Neuron (in vitro differentiated cells): Measurements from ENCODE around the gene LIMS3.
"Not testable (repeated sequence)": the region's sequence is repeated elsewhere in the genome, so short reads cannot be mapped to it uniquely, and the experiment has no call there.

Source experiments
- H2AFZ ChIP-seq: one replicate; pipeline ENCODE4 v1.6.1; 2013; ENCODE audit warnings: low read depth, mild to moderate bottlenecking, inconsistent platforms, low read length, moderate library complexity
- H3K27me3 ChIP-seq: one replicate; pipeline ENCODE4 v1.6.1; 2013; ENCODE audit warnings: low read length; ENCODE audit not compliant: insufficient read depth
- H3K36me3 ChIP-seq: one replicate; pipeline ENCODE4 v1.6.1; 2013; ENCODE audit warnings: low read length; ENCODE audit not compliant: insufficient read depth
- H3K4me1 ChIP-seq: one replicate; pipeline ENCODE4 v1.6.1; 2013; ENCODE audit warnings: low read length; ENCODE audit not compliant: insufficient read depth
- H3K4me3 ChIP-seq: 2 replicates; pipeline ENCODE4 v1.5.1; 2013; ENCODE audit warnings: mild to moderate bottlenecking, low read length, moderate library complexity
- H3K9me3 ChIP-seq: one replicate; pipeline ENCODE4 v1.6.1; 2013; ENCODE audit warnings: low read length

The LIMS3 gene, protein sequence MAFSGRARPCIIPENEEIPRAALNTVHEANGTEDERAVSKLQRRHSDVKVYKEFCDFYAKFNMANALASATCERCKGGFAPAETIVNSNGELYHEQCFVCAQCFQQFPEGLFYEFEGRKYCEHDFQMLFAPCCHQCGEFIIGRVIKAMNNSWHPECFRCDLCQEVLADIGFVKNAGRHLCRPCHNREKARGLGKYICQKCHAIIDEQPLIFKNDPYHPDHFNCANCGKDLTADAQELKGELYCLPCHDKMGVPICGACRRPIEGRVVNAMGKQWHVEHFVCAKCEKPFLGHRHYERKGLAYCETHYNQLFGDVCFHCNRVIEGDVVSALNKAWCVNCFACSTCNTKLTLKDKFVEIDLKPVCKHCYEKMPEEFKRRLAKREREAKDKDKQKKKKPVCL

DNA sequence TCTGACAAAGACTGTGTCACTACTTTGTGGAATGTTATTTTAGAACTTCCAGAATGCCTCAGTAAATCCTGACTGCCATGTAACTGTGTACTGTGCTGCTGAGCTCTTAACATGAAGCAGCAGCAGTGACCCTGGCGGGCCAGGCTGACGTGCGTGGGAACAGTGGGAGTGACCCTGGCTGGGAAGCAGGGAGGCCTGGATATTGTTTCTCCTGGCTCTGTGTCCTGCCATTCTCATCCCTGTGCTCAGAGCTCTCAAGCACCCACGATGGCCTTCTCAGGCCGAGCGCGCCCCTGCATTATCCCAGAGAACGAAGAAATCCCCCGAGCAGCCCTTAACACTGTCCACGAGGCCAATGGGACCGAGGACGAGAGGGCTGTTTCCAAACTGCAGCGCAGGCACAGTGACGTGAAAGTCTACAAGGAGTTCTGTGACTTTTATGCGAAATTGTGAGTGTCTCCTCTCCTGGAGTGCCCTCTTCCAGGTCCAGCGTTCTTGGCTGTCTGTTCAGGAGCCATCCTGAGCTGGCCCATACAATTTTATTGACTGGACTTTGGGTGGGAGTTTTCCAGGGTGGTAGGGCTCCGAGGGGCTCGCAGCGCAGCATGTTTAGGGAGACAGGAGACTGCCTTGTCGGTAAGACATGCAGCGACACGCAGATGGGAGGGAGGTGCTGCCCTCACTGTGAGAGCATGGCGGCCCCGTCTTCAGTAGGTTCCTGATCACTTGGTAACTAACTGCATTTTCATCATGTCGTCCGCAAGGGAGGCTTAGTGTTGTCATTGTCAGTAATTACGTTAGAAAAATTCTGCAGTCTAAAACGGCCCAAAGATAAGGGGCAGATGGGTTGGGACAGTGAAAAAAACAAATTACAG is at the start of gene LIMS3:
TSS of gene LIMS3 (plus strand) at position 227 of the 875 bp plus-strand sequence. CDS start at position 268, 41 bp downstream.
- not testable (repeated sequence) for H2AFZ ChIP-seq, H3K27me3 ChIP-seq, H3K4me3 ChIP-seq, H3K36me3 ChIP-seq, H3K9me3 ChIP-seq, H3K4me1 ChIP-seq

DNA sequence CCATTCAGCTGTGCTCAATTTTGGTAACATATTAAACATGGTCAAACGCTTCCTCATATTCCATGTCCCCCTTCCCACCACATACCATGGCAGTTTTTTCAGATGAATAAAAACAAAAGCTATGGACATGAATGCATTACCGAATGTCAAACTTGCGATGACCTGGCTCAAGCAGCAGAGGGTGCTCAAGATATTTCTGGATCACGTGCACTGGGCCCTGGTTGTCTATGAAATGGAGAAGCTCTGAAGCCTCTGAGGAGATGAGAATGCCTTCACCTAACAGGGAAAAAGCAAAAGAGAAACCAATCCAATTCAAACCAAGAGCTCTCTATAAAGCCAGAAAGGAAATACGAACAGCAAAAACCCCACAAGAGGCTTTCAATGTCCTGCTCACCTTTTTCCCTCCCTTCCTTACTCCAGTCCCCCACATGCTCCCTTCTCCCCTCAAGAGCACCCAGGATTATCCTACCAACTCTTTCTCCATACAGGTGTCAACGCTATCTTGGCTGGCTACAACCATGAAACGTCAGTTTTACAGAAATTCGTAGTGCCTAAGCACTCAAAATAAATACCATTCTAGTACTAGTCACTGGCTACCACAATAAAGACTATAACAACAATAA is 27.2 kb upstream of the LIMS3 start:
- H2AFZ ChIP-seq, H3K36me3 ChIP-seq, H3K4me3 ChIP-seq, H3K4me1 ChIP-seq, H3K9me3 ChIP-seq, H3K27me3 ChIP-seq: not testable (repeated sequence)

DNA sequence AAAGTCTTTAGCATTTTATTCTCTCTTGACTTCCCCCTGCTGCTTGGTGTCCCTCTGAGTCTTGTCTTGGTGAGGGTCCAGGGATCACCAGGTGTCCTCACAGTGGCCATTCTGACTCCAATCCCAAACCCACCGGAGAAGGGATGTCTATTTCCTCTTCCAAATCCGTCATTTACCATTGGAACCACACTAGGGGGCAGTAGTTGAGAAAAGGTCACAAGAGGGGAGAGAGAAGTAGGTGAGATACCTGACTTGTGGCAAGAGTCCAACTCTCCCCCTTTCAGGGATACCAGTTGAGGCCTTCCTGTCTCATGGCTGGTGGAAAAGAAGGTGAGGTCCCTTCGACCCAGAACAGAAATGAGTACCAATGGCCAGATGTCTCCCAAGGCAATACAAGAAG is 21.9 kb upstream of the LIMS3 start:
- not testable (repeated sequence) for H2AFZ ChIP-seq, H3K27me3 ChIP-seq, H3K36me3 ChIP-seq, H3K4me3 ChIP-seq, H3K4me1 ChIP-seq, H3K9me3 ChIP-seq

DNA sequence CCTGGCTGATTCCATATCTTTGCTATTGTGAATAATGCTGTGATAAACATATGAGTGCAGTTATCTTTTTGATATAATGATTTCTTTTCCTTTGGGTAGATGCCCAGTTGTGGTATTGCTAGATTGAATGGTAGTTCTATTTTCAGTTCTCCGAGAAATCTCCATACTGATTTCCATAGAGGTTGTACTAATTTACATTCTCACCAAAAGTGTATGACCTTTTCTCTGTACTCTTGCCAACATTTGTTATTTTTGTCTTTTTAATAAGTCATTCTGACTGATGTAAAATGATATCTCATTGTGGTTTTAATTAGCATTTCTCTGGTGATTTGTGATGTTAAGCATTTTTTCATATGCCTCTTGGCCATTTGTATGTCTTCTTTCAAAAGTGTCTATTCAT is 16.4 kb upstream of the LIMS3 start:
- H3K4me1 ChIP-seq, H3K36me3 ChIP-seq, H2AFZ ChIP-seq, H3K9me3 ChIP-seq, H3K27me3 ChIP-seq, H3K4me3 ChIP-seq: not testable (repeated sequence)

DNA sequence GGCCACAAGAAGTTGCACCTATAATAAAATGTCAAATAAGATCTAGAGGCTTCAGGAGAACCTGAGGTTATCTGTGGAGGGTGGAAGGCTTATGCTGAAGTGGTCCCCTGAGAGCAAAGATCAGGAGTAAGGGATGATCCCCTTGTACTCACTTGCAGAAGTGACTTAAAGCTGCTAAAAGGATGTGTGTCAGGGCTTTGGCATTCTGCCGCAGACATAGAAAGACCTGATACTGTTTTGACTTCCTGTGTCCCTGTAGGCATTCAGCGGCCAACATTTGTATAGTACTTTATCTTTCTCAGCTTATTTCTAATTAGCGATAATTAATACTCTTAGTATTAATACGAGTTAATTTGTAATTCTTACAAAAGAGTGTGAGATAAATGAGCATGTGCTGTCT is 10.1 kb upstream of the LIMS3 start:
- not testable (repeated sequence) for H2AFZ ChIP-seq, H3K36me3 ChIP-seq, H3K9me3 ChIP-seq, H3K27me3 ChIP-seq, H3K4me3 ChIP-seq, H3K4me1 ChIP-seq

DNA sequence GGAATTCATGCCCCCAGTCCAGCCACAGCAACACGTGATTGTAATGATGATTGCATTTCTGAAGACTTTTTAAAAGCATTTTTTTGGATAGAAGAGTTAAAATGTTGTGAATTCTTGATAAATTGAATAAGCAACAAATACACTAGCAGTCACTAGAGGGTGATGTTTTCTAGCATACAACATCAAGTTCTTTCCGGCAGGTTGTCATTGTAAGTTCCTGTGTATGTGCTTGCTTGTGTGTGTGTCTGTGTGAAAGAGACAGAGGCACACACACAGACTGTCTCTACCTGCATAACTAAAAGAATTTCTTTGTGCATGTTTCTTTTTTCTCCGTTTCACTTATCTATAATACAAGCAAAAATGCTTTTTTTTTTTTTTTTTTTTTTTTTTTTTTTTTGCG is 8.6 kb upstream of the LIMS3 start:
- H3K36me3 ChIP-seq, H2AFZ ChIP-seq, H3K27me3 ChIP-seq, H3K4me1 ChIP-seq, H3K9me3 ChIP-seq, H3K4me3 ChIP-seq: not testable (repeated sequence)

DNA sequence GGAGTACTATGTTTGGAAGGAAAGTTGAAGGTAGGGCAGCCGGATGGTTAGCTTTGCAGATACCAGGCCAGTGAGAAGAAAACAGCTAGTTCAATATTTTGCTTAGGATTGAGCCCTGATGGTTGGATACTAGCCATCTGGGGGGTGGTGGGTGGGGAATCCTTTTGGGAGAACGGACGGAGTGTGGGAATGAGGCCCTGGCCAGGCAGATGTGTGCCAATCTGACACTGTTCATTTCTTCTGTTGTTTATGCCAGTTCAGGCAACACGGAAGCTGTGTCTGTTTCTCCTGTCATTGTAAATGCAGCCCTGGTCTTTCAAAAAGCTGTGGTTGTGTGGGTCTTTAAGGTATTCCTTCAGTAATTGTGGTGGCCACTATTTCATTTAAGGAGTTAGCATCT is 7.5 kb upstream of the LIMS3 start:
- H3K27me3 ChIP-seq, H3K4me1 ChIP-seq, H2AFZ ChIP-seq, H3K36me3 ChIP-seq, H3K4me3 ChIP-seq, H3K9me3 ChIP-seq: not testable (repeated sequence)

DNA sequence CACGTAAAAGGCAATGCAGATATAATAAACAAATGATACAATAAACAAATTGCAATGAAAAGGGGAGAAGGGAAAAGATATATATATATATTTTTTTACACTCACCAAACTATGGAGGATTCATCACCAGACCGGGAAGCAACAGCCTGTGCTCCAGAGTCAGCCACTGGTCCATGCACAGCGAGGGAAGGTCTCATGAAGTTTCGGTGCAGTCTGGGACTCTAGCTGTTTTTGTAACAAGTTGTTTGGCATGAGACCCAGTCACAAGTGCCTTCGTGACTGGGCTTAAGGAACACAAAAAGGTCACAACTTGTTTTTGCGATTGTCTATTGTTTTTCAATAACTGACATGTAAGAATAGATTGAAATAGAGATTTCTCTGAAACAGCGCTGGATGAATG is 4.8 kb upstream of the LIMS3 start:
- not testable (repeated sequence) for H2AFZ ChIP-seq, H3K4me1 ChIP-seq, H3K36me3 ChIP-seq, H3K27me3 ChIP-seq, H3K4me3 ChIP-seq, H3K9me3 ChIP-seq

DNA sequence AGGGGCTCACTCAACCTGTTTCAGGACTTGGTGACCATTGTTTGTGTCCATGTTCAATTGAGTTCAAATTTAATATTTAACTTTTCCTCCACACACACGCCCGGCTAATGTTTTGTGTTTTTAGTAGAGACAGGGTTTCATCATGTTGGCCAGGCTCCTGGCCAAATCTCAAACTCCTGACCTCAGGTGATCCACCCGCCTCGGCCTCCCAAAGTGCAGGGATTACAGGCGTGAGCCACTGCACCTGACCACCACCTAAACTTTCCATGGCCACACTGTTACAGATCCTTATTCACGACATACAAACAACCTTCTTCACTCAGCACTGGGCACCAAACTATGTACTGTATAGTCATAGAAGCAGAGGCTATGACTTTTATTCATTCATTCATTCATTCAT is 4.3 kb upstream of the LIMS3 start:
- H2AFZ ChIP-seq, H3K9me3 ChIP-seq, H3K4me1 ChIP-seq, H3K27me3 ChIP-seq, H3K4me3 ChIP-seq, H3K36me3 ChIP-seq: not testable (repeated sequence)

DNA sequence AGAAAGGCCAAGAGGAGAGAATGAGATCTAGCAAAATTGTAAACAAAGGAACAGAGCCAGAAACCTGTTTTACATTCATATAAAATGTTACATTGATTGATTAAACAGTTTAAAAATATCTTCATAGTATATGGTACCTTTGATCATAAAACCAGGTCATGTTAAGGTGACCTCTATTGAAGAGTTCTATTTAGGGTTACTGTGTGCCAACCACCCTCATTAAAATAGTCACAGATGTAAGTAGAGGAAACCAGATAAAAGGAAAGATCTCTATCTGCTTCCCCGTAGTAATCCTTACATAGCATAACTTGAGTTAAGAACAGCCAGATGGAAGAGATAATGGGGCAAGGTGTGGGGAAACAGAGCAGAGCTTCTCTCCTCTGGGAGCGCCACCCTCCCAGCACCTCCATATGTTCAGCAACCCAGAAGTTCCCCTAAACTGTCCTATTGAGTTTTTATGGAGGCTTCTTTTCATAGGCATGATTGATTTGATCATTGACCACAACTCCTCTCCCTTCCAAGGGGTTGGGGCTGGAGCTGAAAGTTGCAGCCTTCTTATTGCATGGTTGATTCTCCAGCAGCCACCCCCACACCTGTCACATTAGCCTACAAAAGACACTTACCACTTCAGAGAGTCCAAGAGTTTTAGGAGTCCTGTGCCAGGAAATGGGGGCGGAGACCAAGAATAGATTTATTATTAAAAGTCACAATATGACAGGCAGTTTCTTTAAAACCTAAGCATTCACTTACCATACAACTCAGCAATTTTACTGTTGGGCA is 3.2 kb upstream of the LIMS3 start:
- not testable (repeated sequence) for H2AFZ ChIP-seq, H3K27me3 ChIP-seq, H3K4me3 ChIP-seq, H3K4me1 ChIP-seq, H3K9me3 ChIP-seq, H3K36me3 ChIP-seq

DNA sequence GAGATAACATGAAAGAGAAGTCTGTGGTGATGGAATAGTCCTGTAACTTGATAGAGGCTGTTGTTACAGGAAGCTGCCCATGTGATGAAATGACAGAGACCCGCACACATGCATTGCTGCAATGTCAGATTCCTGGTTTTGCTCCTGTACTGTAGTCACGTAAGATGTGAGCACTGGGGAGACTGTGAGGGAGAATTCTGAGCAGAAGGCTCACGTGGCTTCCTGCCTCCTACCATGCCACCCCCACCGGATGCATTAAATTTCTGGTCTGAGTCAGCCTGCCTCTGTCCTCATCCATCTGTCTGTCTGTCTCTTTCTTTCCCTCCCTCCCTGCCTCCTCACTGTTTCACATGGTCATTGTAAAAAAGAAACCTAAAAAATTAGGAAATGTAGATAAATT is 2.3 kb upstream of the LIMS3 start:
- not testable (repeated sequence) for H3K4me1 ChIP-seq, H3K36me3 ChIP-seq, H2AFZ ChIP-seq, H3K9me3 ChIP-seq, H3K4me3 ChIP-seq, H3K27me3 ChIP-seq

DNA sequence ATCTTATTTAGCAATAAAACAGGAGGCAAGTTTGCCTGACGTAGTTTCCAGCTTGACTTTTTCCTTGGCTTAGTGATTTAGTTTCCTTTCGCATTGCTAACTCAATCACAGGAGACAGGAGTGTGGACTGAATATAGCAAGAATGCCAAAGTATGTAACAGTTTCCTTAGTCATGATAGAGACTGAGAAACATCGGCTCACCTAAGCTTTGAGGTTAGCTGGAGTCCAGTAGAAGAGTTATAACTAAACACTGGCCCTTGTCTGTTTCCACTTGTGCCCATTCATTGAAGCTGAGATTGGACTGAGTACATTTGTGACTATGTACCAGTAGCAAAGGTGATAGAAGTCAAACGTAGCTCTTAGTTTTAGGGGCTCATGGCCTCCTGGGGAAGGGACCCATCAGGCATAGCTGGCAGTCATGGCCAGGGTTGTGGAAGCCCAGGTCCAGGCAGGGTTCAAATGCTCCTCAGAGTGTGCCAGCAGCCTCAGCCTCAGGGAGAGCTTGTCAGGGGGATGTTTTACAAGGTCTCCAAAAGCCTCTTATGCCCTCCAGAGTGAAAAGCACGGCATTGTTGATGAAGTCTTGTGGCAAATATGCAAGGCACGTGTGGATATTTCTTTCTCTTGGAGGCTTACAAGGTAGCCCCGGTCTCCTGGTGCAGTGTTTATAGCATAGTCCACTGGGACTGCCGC is 573 bp upstream of the LIMS3 start:
- not testable (repeated sequence) for H3K9me3 ChIP-seq, H3K4me3 ChIP-seq, H3K27me3 ChIP-seq, H3K36me3 ChIP-seq, H3K4me1 ChIP-seq, H2AFZ ChIP-seq
